Measurements from ENCODE around the gene PAPOLB.
A peak's percentile ranks its signal among the peaks of the same experiment; 100 is the strongest.

Gene PAPOLB

GRCh38 chr7:4854916-4855315, 6.9 kb downstream of the PAPOLB start:
- DNase-seq (ENCODE audit: low read depth in 2 of 2), result no peak
- TF ChIP-seq CTCF (IDR thresholded peaks at IDR 0.05; ENCODE audit: low read depth, low read length), result no peak
- no peak overlapping the region for H3K4me3 ChIP-seq (replicated peaks in 1 of 2; ENCODE audit: low read depth in 2 of 2, low read length in 2 of 2)

- H3K4me3 ChIP-seq (replicated peaks in 1 of 2; ENCODE audit: low read depth in 2 of 2, low read length in 2 of 2), result no peak overlapping the region
- no peak for TF ChIP-seq CTCF (IDR thresholded peaks at IDR 0.05; ENCODE audit: low read depth, low read length)
- DNase-seq (ENCODE audit: low read depth in 2 of 2), result peak in 1 of 2 donors; percentile 33
Measured at GRCh38 chr7:4851459-4852422, 10.1 kb downstream of the PAPOLB start.

GRCh38 chr7:4850262-4850795, 11.5 kb downstream of the PAPOLB start:
- H3K4me3 ChIP-seq (replicated peaks in 1 of 2; ENCODE audit: low read depth in 2 of 2, low read length in 2 of 2), result no peak overlapping the region
- DNase-seq (ENCODE audit: low read depth in 2 of 2), result no peak
- TF ChIP-seq CTCF (IDR thresholded peaks at IDR 0.05; ENCODE audit: low read depth, low read length), result no peak

GRCh38 chr7:4849390-4849789, 12.4 kb downstream of the PAPOLB start:
- no peak overlapping the region for H3K4me3 ChIP-seq (replicated peaks in 1 of 2; ENCODE audit: low read depth in 2 of 2, low read length in 2 of 2)
- peak; percentile 37 for TF ChIP-seq CTCF (IDR thresholded peaks at IDR 0.05; ENCODE audit: low read depth, low read length)
- DNase-seq (ENCODE audit: low read depth in 2 of 2), result peak; percentile 23 to 49

GRCh38 chr7:4845740-4846142, 16.1 kb downstream of the PAPOLB start:
- peak; percentile 41 for TF ChIP-seq CTCF (IDR thresholded peaks at IDR 0.05; ENCODE audit: low read depth, low read length)
- DNase-seq (ENCODE audit: low read depth in 2 of 2), result peak; percentile 15 to 58
- peak overlapping the region; percentile 9 to 26 for H3K4me3 ChIP-seq (replicated peaks in 1 of 2; ENCODE audit: low read depth in 2 of 2, low read length in 2 of 2)

GRCh38 chr7:4842319-4843064, 19.3 kb downstream of the PAPOLB start:
- DNase-seq (ENCODE audit: low read depth in 2 of 2), result peak; percentile 5 to 40
- no peak overlapping the region for H3K4me3 ChIP-seq (replicated peaks in 1 of 2; ENCODE audit: low read depth in 2 of 2, low read length in 2 of 2)
- TF ChIP-seq CTCF (IDR thresholded peaks at IDR 0.05; ENCODE audit: low read depth, low read length), result no peak
